Left hindlimb (tissue), 1 donor: ENCODE data around the gene ARHGEF2.
A peak's percentile ranks its signal among the peaks of the same experiment; 100 is the strongest.

Source experiments
- DNase-seq: peaks from one replicate; pipeline ENCODE4 v3.0.0-alpha.2; 2018

ARHGEF2 gene

DNA sequence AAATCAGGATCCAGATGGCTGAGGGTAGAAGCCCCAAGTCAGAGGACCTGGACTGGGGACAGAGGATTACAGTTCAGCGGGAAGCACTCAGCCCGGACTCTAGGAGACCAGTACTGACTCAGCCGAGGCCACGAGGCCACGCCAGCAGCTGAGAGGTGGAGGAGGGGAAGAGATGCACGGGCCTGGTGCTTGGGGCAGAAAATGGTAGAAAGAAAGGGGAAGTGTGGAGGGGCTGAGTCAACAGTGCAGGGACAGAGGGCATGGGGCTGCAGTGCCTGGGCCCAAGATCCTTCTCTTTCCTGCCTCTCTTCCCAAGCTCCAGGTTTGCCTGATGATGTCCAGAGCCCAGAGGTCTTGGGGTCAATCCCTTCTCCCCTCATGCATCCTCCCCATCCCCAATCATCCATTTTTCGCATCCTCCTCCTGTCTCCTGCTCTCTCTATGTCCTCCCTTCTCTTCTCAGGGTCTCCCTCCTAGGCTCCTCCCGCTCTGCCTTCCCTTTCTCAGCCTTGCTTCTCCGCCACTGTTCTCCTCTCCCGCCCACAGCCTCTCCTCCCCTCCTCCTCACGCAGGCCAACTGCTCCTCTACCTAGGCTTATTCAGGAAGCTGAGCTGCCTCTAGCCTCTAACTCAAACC lies 7.7 kb downstream of the ARHGEF2 start:
- no peak for DNase-seq

DNA sequence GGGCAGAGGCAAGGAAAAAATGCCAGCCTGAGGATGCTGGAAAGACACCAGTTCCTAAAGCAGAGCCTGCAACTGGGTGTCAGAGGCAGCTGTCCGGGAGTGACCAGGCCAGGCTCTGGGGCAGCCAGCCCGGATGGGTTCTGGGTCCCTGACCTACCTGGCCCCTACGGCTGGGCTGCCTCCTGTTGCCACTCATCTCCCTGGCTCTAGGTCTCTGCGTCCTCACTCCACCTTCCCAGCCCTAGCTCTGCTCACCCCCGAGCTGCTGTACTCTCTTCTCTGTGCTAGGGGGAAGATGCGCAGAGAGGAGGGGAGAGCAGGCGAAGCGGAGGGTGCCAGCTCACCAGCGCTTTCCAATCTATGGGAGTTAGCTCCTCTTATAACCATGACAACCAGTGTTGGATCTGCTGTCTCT lies 9.0 kb downstream of the ARHGEF2 start:
- no peak for DNase-seq

DNA sequence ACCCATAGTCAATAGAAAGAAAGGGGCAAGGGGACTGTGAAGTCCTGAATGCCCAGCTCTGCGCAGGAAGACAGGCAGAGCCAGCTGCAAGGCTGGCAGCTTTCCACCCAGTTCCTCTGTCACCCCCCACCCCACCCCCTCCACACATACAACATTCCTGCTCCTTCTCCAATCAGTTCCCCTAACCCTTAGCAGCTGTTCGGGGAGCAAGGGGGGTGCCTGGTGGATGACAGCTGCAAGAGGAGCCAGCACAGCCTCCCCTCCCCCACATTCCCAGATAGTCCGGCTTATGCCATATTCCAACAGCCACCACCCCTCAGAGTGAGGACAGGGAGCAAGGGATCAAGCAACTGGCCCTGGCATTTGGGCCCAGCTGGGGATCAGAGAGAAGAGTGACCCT lies 9.7 kb downstream of the ARHGEF2 start:
- DNase-seq, result peak; percentile 88

DNA sequence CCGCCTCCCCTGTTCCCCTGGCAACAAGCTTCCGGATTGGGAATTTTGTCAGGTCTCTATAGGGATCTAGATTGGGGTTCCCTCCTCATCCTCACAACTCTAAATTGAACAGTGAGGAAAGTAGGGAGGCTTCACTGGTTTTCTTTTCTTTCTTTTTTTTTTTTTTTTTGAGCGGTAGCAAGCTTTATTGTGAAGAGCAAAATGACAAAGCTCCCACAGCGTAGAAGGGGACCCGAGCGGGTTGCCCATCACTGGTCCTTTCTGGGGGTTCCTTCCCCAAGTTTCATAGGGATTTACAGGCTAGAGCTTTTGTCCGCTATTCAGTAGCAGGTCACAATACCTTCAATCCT lies 10.3 kb downstream of the ARHGEF2 start:
- DNase-seq, result no peak

DNA sequence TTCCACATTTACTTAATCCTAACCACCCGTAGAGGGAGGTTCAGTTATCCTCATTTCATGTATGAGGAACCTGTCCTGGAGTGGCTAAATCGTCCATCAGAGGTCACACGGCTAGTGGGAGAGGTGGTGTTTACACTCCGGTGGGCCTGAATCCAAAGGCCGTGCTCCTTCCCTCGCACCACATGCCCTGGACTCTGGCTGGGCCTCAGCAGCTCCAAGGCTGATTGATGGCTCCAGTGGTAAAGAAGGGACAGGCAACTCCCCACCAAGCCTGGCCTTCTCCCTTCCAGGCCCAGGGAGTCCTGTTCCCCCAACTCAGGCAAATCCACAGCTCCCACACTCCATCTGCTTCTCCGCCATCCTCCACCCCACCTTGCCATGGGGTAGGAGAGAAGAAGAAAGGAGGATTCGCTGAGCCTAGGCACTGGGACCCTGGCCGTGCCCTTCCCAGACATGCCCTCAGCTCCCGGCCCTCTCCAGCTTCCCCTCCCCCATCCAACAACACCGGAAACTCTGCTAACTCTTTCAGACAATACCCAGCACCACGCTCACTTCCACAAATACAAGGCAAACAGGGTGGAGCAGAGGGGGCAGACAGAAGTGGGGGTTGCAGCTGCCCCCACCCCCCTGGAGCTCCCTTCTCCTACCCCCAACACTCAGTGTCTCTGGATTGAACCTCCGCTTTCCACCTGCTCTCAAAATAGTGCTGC lies 10.9 kb downstream of the ARHGEF2 start:
- no peak for DNase-seq

DNA sequence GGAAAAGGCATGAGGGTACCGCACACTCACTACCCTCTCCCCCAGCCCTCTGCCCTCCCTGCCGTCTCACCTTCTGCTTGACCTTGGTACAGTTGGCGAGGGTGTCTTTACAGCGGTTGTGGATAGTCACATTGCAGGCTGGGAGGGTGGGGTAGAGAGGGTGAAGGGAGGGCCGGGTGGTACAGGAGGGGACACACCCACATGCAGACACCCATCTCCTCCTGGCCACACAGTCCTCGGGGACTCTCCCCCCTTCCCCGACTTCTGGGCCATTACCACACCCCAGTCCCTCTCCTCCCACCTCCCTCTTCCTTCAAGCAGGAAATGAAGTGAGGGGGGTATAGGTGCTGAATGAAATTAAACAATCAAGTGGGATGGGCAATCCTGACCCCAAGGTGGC lies 11.6 kb downstream of the ARHGEF2 start:
- no peak for DNase-seq

DNA sequence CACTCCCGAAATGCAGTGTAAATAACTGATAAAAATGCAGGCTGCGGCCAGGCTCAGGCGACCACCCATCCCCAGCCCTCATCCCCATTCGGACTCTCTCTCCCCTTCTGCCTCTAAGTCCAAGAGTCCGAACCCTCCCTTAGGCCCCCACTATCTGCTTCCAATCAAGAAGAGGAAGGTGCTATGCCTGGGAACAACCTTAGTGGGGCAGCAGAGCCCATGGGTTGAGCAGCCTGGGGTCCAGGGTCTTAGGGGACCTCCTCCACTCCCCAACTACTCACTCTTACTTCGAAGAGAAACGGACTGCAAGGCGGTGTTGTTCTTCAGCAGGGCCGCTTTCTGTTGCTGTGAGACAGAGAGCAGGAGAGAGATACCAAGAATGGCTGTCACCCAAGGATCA lies 12.2 kb downstream of the ARHGEF2 start:
- DNase-seq, result no peak

DNA sequence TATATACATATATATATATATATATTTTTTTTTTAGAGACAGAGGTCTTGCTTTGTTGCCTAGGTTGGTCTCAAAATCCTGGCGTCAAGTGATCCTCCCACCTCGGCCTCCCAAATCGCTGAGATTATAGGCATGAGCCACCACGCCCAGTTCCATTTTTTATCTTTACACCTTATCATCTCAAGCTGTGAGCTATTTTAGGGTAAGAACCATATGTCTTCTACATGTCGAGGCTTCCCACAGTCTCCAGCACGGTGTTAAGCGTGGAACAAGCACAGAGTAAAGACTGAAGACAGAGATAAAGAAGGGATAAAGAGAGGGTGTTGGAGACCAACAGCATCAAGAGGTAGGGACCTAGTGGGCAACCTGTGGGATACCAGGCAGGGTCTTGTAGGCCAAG lies 14.2 kb downstream of the ARHGEF2 start:
- no peak for DNase-seq

DNA sequence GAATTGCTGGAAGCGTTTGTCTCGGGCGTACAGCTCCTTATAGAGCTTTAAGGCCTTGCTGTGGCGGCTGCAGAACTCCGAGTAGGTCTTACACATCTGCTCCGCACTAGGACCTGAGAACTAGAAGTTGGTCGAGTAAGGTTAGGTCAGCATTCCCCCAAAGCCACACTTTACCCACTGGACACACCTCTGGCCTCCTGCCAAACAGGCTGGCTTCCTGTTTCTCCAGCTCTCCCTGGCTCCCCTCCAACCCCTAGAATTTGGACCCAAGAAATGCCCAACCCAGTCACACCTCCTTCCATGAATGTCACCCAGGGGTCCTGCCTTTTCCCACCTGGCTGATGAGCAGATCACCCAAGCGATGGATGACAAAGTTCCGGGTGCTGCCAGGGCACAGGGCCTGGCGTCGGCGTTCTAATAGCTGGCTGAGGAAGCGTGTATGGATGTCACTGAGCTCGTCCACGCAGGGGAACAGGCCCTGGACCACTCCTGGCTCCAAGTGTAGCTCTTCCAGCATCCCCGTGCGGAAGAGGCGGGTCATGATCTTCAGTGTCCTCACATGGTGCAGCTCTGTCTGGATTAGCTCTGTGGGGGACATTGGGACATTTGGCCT lies 15.6 kb downstream of the ARHGEF2 start:
- no peak for DNase-seq

DNA sequence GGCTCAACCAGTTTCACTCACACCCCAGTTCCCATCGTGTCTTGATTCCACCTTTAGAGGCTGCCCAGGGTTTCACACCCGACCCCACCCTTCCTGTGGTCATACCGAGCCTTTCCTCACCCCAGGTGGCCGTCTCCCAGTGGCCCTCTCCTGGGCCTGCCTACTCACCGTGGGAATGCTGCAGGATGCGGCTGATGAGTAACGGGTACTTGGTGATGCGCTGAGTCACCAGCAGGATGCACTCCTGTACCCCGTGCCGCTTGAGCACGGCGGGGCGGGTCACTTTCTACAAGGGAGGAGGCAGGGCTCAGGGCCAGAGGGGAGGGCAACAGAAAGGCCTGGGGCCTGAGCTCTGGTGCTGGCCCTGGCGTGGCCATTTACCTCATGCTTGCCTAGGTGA lies 16.4 kb downstream of the ARHGEF2 start:
- no peak for DNase-seq

DNA sequence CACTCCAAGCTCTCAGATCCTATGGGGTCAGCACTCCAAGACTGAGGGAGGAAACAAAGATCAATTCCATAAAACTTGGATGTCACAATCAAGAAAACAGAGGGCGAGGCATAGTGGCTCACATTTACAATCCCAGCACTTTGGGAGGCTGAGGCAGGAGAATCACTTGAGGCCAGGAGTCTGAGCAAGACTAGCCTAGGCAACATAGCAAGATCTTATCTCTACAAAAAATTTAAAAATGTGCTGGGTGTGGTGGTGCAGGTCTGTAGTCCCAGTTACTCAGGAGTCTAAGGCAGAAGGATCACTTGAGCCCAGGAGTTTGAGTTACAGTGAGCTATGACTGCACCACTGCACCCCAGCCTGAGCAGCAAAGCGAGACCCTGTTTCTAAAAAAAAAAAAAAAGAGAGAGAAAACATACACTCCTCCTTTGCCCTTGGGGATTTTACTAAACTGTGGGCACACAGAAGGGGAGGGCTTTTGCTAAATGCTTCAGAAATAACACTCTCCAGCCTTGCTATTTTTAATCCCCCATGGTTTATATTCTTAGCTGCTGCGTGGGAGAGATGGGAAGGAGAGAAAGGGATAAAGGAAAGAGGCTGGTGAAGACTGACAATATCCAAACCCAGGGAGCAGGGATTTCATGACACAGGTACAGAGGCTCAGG lies 18.1 kb downstream of the ARHGEF2 start:
- DNase-seq, result no peak

DNA sequence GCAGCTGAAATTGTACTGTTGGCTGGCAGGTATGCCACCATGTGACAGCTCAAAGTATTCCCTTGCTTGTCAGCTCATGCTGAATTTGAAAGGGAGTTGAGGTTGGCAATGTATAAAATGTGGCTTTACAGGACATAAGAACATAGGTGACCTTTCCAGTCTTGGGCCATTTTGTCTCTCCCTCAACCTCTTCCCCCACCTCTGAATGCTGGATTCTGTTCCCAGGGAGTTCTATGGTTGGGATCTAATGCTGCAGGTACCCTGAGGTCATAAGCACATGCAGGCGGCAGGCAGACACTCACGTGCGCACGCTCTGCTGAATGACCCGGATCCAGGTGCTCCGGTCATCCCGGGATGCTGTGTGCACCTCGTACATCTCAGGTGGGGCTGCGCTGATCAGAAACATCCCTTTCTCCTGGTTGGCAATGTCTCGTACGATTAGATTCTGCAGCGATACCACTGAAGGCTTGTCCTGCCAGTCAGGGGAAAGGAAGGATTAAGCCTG lies 20.9 kb downstream of the ARHGEF2 start:
- no peak for DNase-seq

DNA sequence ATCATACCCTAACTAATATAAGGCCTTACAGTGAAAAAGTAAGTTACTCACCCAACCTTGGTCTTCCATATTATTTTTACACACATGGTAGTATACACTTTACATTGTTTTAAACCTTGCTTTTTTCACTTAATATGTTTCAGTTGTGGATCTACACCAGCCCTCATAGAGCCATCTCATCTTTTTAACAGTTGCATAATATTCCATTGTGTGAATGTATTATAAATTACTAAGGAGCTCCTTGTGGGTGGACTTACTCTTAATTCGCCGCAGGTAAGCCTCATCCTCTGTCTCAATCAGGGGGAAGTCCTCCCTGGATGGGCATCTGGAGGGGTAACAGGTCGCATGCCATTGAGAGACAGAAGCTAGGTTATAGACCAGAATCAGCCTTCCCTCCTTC lies 23.7 kb downstream of the ARHGEF2 start:
- no peak for DNase-seq

DNA sequence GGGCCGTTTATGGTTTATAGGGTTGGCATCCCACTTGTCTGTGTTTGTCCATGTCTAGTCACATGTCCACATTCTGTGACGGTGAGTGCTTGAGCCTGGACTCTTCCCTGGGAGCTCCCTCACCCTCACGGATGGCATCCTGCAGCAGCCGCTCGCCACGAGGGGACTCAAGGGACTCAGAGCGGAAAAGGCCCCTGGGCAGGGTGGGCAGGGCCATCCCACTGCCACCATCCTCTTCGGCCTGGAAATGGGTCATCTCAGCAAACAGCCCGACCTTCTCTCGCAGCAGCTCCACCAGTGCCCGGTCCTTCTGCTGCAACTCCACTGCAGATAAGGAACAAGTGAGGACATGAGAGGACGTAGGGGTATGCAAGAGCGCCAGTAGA lies 25.8 kb downstream of the ARHGEF2 start:
- no peak for DNase-seq

DNA sequence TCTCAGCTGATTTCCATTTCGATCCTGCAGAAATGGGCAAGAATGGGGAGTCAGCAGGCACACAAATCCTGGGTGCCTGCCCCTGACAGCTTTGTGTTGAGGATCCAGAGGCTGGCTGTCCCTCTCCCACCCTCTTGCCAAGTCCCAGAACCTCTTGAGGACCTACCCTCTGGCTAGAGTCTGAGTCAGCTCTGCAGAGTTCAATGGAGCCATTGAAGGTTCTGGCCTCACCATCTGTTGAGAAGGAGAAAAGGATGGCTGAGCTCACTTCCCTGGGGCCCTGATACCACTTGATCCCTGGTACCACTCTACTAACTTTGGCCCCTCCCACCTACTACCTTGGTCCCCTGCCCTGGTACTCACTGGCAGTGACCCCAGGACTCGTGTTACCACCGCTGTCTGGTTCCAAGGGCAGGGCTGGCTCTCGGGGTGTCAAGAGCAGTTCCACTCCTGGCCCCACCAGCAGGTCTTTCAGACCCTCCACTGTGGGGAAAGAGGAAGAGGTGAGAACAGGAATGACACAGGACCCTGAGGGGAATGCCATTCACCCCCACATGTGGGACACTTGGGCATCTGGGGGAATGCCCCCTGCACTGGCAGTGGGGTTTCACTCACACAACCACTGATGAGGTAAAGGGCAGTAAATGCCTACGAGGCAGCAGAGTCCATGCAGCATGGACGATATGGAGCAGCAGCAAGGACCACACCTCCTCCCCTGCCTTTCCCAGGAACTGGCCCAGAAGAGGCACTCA lies 26.4 kb downstream of the ARHGEF2 start:
- DNase-seq, result no peak

DNA sequence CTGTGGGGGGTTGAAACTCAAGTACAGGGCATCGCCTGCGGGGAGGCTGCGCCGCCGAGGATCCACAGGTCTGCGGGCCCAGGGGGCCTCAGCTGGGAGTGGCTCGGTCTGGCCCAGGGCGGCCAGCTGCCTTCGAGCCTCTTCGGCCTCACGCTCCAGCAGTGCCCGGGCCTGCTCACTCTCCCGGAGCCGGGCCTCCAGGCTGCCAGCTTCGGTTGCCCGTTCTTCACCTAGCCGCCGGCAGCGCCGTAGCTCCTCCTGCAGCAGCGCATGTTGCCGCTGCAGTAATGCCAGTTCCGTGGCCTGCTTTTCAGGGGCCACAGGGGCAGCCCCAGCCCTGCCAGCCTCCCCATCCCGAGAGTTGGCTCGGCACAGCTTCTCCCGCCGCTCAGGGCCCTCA lies 27.5 kb downstream of the ARHGEF2 start:
- no peak for DNase-seq

DNA sequence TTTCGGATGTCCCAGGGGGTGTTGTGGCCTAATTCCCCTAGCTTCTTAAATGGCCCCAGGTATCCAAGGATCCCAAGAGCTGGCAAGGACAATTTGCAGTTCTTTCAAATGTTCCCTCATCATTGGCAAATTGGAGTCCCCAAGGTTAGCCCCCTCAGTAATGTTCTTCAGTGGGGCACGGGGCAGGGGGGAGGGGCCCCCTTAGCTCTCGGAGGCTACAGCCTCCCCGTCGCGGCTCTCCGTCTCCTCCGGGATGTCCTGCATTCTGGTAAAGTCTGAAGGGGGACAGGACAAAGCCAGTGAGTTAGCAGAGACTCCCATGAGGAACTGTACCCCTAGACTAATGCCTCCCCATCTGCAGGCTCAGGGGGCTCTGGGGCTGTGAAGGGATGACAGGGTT lies 30.6 kb downstream of the ARHGEF2 start:
- DNase-seq, result no peak

DNA sequence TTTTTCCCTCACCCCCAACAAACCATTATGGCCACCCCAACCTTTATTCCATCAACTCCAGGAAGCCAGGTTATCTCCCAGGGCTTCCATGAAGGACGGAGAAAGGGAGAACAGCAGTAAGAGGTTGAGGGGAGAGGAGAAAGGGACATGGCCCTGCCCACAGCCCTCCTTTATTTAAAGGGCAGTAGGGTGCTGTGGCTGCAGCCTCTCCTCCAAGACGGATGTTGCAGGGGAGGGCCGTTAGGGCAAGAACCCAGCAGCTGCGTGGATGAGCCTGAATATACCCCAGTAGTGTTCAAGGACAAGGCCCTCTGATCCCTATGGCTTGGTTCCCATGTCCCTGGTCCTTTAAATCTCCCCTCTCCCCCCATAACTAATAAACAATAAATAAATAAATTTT lies 31.1 kb downstream of the ARHGEF2 start:
- DNase-seq, result no peak

DNA sequence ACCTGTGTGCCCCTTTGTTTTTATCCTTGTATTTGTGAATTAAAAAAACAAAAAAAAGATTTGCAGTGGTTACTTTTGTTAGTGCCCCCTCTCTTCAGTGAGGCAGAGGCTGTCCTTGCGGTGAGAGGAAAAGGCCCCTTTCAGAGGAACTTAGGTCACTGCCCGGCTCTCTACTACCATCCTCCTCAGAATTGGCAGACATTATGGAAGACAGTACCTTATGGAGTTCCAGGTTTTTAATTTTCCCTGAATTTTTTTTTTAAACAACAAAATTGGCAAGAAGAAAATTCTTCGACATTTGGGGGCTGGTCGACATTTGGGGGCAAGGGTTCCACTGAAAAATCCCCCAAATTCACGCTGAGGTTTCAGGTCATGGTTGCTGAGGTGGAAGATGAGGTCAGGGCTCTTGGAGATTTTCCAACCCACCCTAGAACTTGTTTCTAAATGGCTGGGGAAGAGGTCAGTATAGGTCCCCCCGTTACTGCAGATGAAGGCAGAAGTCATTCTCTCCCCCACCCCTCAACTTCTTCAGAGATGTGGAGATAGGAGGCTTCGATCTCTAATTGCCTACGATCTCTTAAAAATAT lies 31.6 kb downstream of the ARHGEF2 start:
- DNase-seq, result no peak

DNA sequence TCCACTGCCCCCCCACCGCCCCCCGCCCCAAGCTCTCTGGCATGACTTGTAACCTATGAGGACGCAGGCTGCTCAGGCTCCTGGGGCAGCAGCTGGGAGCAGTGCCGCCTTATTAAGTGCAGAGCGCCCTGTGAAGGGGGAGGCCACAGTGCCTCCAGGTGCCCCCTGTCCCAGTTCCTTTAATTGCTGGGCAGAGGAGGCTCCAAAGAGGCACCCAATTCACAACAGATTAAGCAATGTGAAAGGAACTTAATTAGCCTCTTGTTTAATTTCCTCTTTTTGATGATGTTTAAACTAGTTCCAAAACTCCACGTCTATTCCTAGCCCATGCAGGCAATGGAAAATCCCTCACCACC lies 33.9 kb downstream of the ARHGEF2 start:
- DNase-seq, result no peak

DNA sequence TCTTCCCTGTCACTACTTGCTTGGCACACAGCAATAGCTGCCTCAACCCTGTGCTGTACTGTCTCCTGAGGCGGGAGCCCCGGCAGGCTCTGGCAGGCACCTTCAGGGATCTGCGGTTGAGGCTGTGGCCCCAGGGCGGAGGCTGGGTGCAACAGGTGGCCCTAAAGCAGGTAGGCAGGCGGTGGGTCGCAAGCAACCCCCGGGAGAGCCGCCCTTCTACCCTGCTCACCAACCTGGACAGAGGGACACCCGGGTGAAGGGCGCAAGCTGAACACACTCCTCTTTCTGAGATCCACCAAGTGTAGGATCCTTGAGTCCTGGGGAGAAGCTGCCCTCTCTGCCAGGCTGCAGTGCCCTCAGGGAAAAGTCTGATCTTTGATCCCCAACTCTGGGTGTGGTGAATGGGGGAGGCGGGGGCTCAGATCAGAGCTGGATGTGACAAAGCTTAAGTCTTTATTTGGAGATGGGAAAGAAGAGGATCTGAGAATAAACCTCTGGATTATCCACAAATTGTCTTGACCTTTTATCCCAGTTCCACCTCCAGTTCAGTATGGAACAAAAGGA lies 35.7 kb downstream of the ARHGEF2 start:
- DNase-seq, result no peak

DNA sequence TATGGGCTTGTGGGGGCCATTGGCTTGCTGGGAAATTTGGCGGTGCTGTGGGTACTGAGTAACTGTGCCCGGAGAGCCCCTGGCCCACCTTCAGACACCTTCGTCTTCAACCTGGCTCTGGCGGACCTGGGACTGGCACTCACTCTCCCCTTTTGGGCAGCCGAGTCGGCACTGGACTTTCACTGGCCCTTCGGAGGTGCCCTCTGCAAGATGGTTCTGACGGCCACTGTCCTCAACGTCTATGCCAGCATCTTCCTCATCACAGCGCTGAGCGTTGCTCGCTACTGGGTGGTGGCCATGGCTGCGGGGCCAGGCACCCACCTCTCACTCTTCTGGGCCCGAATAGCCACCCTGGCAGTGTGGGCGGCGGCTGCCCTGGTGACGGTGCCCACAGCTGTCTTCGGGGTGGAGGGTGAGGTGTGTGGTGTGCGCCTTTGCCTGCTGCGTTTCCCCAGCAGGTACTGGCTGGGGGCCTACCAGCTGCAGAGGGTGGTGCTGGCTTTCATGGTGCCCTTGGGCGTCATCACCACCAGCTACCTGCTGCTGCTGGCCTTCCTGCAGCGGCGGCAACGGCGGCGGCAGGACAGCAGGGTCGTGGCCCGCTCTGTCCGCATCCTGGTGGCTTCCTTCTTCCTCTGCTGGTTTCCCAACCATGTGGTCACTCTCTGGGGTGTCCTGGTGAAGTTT lies 36.4 kb downstream of the ARHGEF2 start:
- DNase-seq, result no peak
